HEK293T (cell line): ENCODE data around the gene NFKBIE.

Experiments
- ARNT ChIP-seq: fragments of 450-650 bp; IDR thresholded peaks from 2 replicates; pipeline ENCODE4 v1.6.1; 2017; ENCODE audit warnings: mild to moderate bottlenecking
- BHLHE40 ChIP-seq: fragments of 450-650 bp; IDR thresholded peaks from 2 replicates; pipeline ENCODE4 v1.6.1; 2016; ENCODE audit warnings: mild to moderate bottlenecking, moderate library complexity, borderline replicate concordance
- CTBP1 ChIP-seq: fragments of 450-650 bp; IDR thresholded peaks from 2 replicates; pipeline ENCODE4 v1.6.1; 2016; ENCODE audit warnings: borderline replicate concordance
- ELF4 ChIP-seq: fragments of 450-650 bp; IDR thresholded peaks from 2 replicates; pipeline ENCODE4 v1.6.1; 2017; ENCODE audit warnings: antibody characterized with exemption
- FOXM1 ChIP-seq: fragments of 450-650 bp; IDR thresholded peaks from 2 replicates; pipeline ENCODE4 v1.6.1; 2017; ENCODE audit warnings: mild to moderate bottlenecking, borderline replicate concordance
- L3MBTL2 ChIP-seq: fragments of 450-650 bp; conservative IDR thresholded peaks from 2 replicates; pipeline ENCODE4 v1.6.1; 2016; ENCODE audit warnings: mild to moderate bottlenecking
- SP1 ChIP-seq: fragments of 450-650 bp; IDR thresholded peaks from 2 replicates; pipeline ENCODE4 v1.6.1; 2017
- SUZ12 ChIP-seq: fragments of 450-650 bp; IDR thresholded peaks from 2 replicates; pipeline ENCODE4 v1.6.1; 2016; ENCODE audit warnings: mild to moderate bottlenecking
- TARDBP ChIP-seq: fragments of 450-650 bp; IDR thresholded peaks from 2 replicates; pipeline ENCODE4 v1.6.1; 2016

DNA sequence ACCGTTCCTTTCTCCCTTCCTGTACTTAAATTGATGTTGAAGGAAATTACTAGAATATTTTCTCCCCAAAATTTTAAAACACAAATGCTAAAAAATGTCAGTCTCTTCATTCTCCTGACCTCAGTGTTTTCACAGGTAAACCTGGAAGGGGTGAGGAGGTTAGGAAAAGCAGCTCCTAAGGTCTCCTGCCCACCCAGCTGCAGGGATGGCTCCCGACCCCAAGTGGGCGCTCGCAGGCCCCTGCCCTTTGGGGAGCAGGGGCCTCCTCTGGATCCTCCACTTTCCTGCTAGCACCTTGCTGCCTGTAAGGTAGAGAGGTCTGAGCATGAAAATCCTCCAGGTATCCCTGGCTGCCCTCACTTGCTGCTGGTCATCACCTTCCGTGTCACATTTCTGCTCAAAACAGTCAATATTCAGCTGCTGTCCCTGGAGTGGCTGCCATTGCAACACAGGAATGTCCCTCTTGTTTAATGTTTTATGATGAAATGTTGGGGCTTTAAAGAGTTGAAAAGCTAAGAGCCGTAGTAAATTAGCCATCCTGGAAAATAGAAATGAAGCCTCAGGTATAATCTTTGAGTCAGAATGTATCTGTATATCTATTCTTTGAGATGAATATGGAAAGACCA lies 29.3 kb downstream of the NFKBIE start:
- TF ChIP-seq CTBP1: no peak
- no peak for TF ChIP-seq FOXM1
- no peak for TF ChIP-seq BHLHE40
- no peak for TF ChIP-seq TARDBP
- no peak for TF ChIP-seq SP1
- TF ChIP-seq L3MBTL2: no peak
- no peak for TF ChIP-seq ARNT
- TF ChIP-seq ELF4: no peak
- no peak for TF ChIP-seq SUZ12
